HG03139 (cell line): ENCODE measurements around the gene PLCH1.
A peak's percentile ranks its signal among the peaks of the same experiment; 100 is the strongest.

Experiments used
- ATAC-seq: cut with Tn5 transposase; IDR thresholded peaks from one replicate; pipeline ENCODE4 v1.9.1; 2021; ENCODE audit not compliant: unreplicated experiment

Gene PLCH1

GRCh38 chr3:155553780-155554179 is 191.1 kb downstream of the PLCH1 start:
- ATAC-seq = peak; percentile 47

- no peak for ATAC-seq
Measured at GRCh38 chr3:155553326-155553725, 191.5 kb downstream of the PLCH1 start.

- ATAC-seq = no peak
Measured at GRCh38 chr3:155550391-155550790, 194.5 kb downstream of the PLCH1 start.

- ATAC-seq = peak; percentile 86
Measured at GRCh38 chr3:155549087-155549486, 195.8 kb downstream of the PLCH1 start.

- ATAC-seq = no peak
Measured at GRCh38 chr3:155548195-155548594, 196.7 kb downstream of the PLCH1 start.

- ATAC-seq = no peak
Measured at GRCh38 chr3:155535098-155535497, 209.8 kb downstream of the PLCH1 start.

- no peak for ATAC-seq
Measured at GRCh38 chr3:155528579-155528978, 216.3 kb downstream of the PLCH1 start.

- no peak for ATAC-seq
Measured at GRCh38 chr3:155525324-155525833, 219.5 kb downstream of the PLCH1 start.

GRCh38 chr3:155520463-155520862 is 224.4 kb downstream of the PLCH1 start:
- ATAC-seq = no peak

GRCh38 chr3:155519078-155519477 is 225.8 kb downstream of the PLCH1 start:
- no peak for ATAC-seq

- ATAC-seq = no peak
Measured at GRCh38 chr3:155517903-155518302, 227.0 kb downstream of the PLCH1 start.

GRCh38 chr3:155516439-155516838 is 228.4 kb downstream of the PLCH1 start:
- ATAC-seq = no peak

- ATAC-seq = no peak
Measured at GRCh38 chr3:155512867-155513261, 232.0 kb downstream of the PLCH1 start.

GRCh38 chr3:155512175-155512866 is 232.6 kb downstream of the PLCH1 start:
- ATAC-seq = no peak

- ATAC-seq = no peak
Measured at GRCh38 chr3:155504682-155505081, 240.2 kb downstream of the PLCH1 start.

- ATAC-seq = no peak
Measured at GRCh38 chr3:155502630-155503029, 242.2 kb downstream of the PLCH1 start.

- no peak for ATAC-seq
Measured at GRCh38 chr3:155500194-155500818, 244.6 kb downstream of the PLCH1 start.

- no peak for ATAC-seq
Measured at GRCh38 chr3:155497930-155498647, 246.8 kb downstream of the PLCH1 start.

- ATAC-seq = no peak
Measured at GRCh38 chr3:155496206-155496605, 248.7 kb downstream of the PLCH1 start.

GRCh38 chr3:155495387-155495786 is 249.5 kb downstream of the PLCH1 start:
- peak; percentile 89 for ATAC-seq

GRCh38 chr3:155494332-155494731 is 250.5 kb downstream of the PLCH1 start:
- ATAC-seq = no peak

GRCh38 chr3:155492841-155493240 is 252.0 kb downstream of the PLCH1 start:
- no peak for ATAC-seq
